Right lobe of liver (tissue), 6 donors: ENCODE data around the gene RPS6KA2. TPM values are rescaled to one million over a fixed set of nuclear protein-coding genes. Genes with fewer than 3 reads are reported as not detected.

Source experiments
- ATAC-seq, 4 donors: fragments of 200-7000 bp; cut with Tn5 transposase; one replicate each; pipeline ENCODE4 v1.9.1; 2020; ENCODE audit warnings: mild to moderate bottlenecking in 4 of 4, moderate library complexity in 4 of 4
- DNase-seq, 3 donors: peaks; one replicate each; pipeline ENCODE4 v3.0.0-alpha.2; 2020
- H3K27ac ChIP-seq, 3 donors: fragments of 200-600 bp; one replicate each; pipeline ENCODE4 v1.8.0; 2022
- H3K27me3 ChIP-seq, 2 donors: fragments of 200-600 bp; one replicate each; pipeline ENCODE4 v1.8.0; 2022
- H3K36me3 ChIP-seq, 4 donors: fragments of 200-600 bp; sonication (generic) in 1 of 4; one replicate each; pipeline versions ENCODE4 v1.5.1 to v1.8.0; 2017 to 2022; ENCODE audit warnings: control low read depth in 1 of 4
- H3K4me1 ChIP-seq, 4 donors: fragments of 200-600 bp; sonication (generic) in 1 of 4; one replicate each; pipeline versions ENCODE4 v1.5.1 to v1.8.0; 2017 to 2022; ENCODE audit warnings: control low read depth in 1 of 4
- H3K4me3 ChIP-seq, 3 donors: fragments of 200-600 bp; one replicate each; pipeline ENCODE4 v1.8.0; 2022
- H3K9me3 ChIP-seq, 4 donors: fragments of 200-600 bp; sonication (generic) in 1 of 4; one replicate each; pipeline versions ENCODE4 v1.5.1 to v1.8.0; 2017 to 2022; ENCODE audit warnings: control low read depth in 1 of 4
- CTCF ChIP-seq, 4 donors: fragments of 200-600 bp in 3 of 4; fragments of 450-650 bp in 1 of 4; IDR thresholded peaks; one replicate each; pipeline versions ENCODE4 v1.5.1 to v1.8.0; 2016 to 2022; ENCODE audit warnings: antibody characterized with exemption in 4 of 4, mild to moderate bottlenecking in 2 of 4
- POLR2A ChIP-seq: fragments of 450-650 bp; IDR thresholded peaks from one replicate; pipeline ENCODE4 v1.6.1; 2017; ENCODE audit warnings: antibody characterized with exemption, mild to moderate bottlenecking
- WGBS: methylation state at CpG from one replicate; pipeline ENCODE4 v1.1.6; 2018; ENCODE audit warnings: low coverage, low lambda C conversion rate; ENCODE audit not compliant: insufficient coverage; ENCODE audit errors: missing lambda C conversion rate; 5-methylcytosine and 5-hydroxymethylcytosine counted together
- intact Hi-C, 2 donors: fragments of 100-400 bp; cut with DNase I; formaldehyde crosslinking; loops; one replicate each; pipeline versions ENCODE4 v1.11.2 to v1.14.1; 2022
- total RNA-seq, 6 experiments: library from RNA; depleted of rRNA in 2 of 6; stranded (reverse); fragments of >200 nt in 2 of 6; fragmentation: NEBNext Ultra II Directional in 3 of 6; extraction: Animal tissue kit (Norgen Biotek cat#: 25700) in 3 of 6; gene quantifications; one replicate each; pipeline versions ENCODE4 v1.1.0 to v1.2.4, GENCODE V29; 2016 to 2023
- donor health status: DM: no; HTN: yes; CAD: no.
- donor health status: DM: no; HTN: no; CAD: no.
- donor health status: DM: no; HTN: no; CAD: no.
- donor health status: DM: no; HTN: yes; CAD: no.
- donor health status: DM: no; HTN: yes; CAD: no.

RPS6KA2 gene
- total RNA-seq, 6 experiments from 2014 or later = 6.4 to 18.1 (median 11.1) TPM

DNA sequence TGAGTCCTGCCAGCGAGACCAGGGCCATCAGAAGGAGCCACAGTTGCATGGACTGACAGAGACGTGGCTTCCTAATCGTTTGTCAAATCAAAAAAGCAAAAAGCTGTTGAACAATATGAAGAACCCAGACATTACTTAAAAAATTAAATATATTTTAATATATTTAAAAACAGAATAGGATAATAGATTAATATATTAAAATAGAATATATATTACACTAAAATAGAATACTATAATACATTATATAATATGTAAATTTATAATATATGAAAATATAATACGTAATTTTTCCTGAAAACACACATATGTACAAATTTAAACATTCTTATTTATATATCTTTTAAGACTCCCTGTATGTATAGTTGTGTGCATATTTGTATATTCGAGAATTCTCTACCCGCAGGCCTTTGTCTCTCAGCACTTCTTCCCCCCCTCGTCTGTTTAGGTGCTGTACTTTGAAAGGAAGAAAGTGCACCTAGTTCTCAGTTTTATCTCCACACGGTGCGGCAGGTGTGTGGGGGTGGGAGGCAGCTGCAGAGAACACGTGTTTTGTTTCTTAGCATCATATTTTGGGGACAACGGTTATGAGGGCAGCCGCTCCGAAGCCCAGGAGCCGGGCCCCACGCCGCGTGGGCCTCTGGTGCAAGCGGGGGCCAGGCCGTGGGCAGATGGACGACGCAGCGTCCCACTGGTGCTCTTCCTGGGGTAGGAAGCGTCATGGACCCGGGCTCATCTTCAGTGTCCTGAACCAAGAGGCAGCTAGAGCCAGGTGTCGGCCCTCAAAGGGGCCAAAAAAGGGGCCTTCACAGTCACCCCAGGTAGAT lies 172.1 kb downstream of the RPS6KA2 start:
- TF ChIP-seq POLR2A (no peak), CTCF (IDR thresholded peaks at IDR 0.05) (no peak)
- no peaks in the 10 kb centered on the region for H3K36me3 ChIP-seq
- DNase-seq (no peak), ATAC-seq (no peak)
- no peak overlapping the region for H3K4me3 ChIP-seq
- no peaks in the 10 kb centered on the region for H3K27me3 ChIP-seq
- 89% methylated on average over 18 of the region's 25 CpGs for WGBS
- no peak overlapping the region for H3K27ac ChIP-seq
- no peaks in the 10 kb centered on the region for H3K4me1 ChIP-seq
- H3K9me3 ChIP-seq = no peaks in the 10 kb centered on the region
- intact Hi-C loops = no loop called here

DNA sequence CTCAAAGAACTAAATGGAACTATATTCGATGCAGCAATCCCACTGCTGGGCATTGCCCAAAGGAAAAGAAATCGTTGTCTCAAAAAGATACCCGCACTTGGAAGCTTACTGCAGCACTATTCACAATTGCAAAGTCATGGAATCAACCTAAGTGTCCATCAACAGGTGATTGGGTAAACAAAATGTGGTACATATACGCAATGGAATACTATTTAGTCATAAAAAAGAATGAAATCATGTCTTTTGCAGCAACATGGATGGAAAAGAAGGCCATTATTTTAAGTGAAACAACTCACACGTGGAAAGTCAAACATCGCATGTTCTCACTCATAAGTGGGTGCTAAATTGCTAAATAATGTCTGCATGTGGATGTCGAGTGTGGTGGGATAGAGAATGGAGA lies 173.4 kb downstream of the RPS6KA2 start:
- H3K36me3 ChIP-seq = no peaks in the 10 kb centered on the region
- no peaks in the 10 kb centered on the region for H3K9me3 ChIP-seq
- H3K27me3 ChIP-seq = no peaks in the 10 kb centered on the region
- H3K27ac ChIP-seq = no peak overlapping the region
- no peak overlapping the region for H3K4me3 ChIP-seq
- no peak for DNase-seq
- intact Hi-C loops = no loop called here
- no peaks in the 10 kb centered on the region for H3K4me1 ChIP-seq
- ATAC-seq = no peak
- 92% methylated on average over 7 of the region's 7 CpGs for WGBS
- no peak for TF ChIP-seq CTCF (IDR thresholded peaks at IDR 0.05)
- TF ChIP-seq POLR2A = no peak

DNA sequence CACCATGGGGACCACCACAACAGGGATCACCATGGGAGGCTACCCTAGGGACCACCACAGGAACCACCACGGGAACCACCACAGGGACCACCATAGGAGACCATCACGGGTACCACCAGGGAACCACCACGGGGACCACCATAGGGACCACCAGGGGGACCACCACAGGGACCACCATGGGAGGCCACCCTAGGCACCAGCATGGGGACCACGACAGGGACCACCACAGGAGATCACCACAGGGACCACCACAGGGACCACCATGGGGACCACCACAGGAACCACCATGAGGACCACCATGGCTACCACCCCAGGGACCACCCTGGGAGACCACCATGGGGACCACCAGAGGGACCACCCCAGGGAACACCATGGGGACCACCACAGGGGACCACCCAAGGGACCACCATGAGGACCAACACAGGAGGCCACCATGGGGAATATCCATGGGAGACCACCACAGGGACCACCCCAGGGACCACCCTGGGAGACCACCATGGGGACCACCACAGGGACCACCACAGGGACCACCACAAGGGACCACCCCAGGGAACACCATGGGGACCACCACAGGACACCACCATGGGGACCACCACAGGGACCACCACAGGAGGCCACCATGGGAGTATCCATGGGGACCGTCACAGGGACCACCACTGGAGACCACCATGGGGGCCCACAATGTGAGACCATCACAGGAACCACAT lies 176.7 kb downstream of the RPS6KA2 start:
- ATAC-seq = peak in 1 of 4 donors; percentile 29

DNA sequence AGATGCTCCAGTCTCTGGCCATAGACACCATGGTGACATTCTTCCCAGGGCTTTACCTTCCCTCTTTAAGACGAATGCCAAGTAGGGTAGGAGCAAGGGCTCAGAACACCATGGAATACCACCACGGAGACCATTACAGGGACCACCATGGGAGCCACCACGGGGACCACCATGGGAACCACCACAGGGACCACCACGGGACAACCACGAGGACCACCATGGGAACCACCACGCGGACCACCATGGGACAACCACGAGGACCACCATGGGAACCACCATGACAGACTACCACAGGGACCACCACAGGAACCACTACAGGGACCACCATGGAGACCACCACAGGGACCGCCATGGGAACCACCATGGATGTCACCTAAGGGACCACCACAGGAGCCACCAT lies 177.4 kb downstream of the RPS6KA2 start:
- Histone ChIP-seq H3K27me3 (no peaks in the 10 kb centered on the region), H3K27ac (no peak overlapping the region), H3K4me3 (no peak overlapping the region), H3K36me3 (no peaks in the 10 kb centered on the region), H3K4me1 (no peaks in the 10 kb centered on the region), H3K9me3 (no peaks in the 10 kb centered on the region)
- ATAC-seq (peak in 1 of 4 donors; percentile 13), DNase-seq (no peak)
- no peak for TF ChIP-seq CTCF (IDR thresholded peaks at IDR 0.05)
- intact Hi-C loops = no loop called here
- no CpG with 5 or more reads among the region's 9 CpGs for WGBS

More for the DNA sequence above, 176.7 kb downstream of the RPS6KA2 start:
- intact Hi-C loops = no loop called here
- Histone ChIP-seq H3K9me3 (no peaks in the 10 kb centered on the region), H3K27me3 (no peaks in the 10 kb centered on the region), H3K36me3 (no peaks in the 10 kb centered on the region), H3K4me3 (no peak overlapping the region), H3K4me1 (no peaks in the 10 kb centered on the region), H3K27ac (no peak overlapping the region)
- DNase-seq = no peak
- TF ChIP-seq CTCF (IDR thresholded peaks at IDR 0.05) = no peak
- TF ChIP-seq POLR2A = no peak
- 0% methylated on average over 1 of the region's 5 CpGs for WGBS
